SIG-M5 (cell line): ENCODE results near the gene GCNT2.
"Not testable (repeated sequence)": the region's sequence is repeated elsewhere in the genome, so short reads cannot be mapped to it uniquely, and the experiment has no call there.

ENCODE experiments used
- DNase-seq: peaks from one replicate; lab custom pipeline; 2025; lab: John Stamatoyannopoulos, UW

Gene GCNT2

DNA sequence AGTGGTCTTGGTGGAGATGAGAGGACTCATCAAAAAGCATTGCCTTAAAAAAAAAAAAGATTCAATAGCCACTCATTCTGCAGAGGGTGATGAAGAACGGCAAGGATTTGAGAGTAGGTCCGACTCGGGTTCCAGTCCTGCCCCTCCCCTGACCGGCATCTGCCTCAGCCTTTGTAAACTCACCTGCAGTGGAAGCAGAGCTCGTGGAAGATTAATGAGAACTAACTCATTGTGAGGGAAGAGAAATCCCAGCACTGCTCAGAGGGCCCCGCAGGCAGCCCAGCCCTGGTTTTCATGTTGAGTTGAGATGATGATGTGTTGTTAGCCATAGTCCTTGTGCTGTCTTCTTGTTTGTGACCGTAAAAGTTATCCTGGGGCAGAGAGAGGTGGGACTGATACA lies 59.4 kb downstream of the GCNT2 start:
- DNase-seq: no peak

DNA sequence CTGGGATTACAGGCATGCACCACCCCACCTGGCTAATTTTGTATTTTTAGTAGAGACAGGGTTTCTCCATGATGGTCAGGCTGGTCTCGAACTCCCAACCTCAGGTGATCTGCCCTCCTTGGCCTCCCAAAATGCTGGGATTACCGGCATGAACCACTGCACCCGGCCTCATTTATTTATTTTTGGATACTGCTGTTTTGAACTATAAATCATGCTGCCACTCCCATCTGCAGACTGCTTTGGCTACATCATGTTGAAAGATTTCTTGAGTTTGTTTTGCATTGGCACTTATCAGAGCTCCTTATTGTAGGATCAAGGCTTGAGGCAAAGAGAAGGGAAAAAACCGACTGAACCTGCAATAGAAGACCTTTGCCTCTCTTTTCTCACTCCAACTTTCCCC lies 60.3 kb downstream of the GCNT2 start:
- DNase-seq: not testable (repeated sequence)

DNA sequence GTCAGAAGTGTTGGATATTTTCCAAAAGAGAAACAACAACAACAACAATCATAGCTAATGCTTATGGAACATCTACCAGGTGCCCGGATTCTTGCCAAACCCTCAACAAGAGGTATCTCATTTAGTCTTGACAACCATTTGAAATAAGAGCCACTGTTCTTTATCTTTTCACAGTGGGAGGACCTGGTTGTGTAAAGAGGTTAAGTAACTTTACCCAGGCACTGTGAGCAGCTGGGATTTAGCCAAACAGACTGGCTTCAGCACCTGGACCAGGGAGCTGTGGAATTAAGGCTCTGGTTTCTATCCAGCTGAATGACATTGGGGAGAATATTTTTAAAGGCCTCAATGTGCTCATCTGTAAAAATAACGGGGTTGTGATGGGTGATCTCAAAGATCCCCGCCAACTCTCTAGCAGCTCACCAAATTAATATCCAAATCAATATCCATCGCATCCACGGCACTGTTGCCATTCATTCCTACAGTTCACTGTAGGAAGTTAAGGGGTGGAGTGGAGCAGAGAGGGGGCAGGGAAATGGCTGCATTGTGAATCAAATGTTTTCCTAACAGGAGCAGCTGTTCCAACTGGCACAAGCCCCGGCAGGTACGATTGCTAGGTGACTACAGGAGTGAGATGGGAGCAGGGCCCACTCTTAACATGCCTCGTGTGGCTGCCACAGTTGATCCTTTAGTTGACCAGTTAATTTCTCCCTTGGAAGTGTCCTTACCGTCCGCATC lies 61.8 kb downstream of the GCNT2 start:
- no peak for DNase-seq

DNA sequence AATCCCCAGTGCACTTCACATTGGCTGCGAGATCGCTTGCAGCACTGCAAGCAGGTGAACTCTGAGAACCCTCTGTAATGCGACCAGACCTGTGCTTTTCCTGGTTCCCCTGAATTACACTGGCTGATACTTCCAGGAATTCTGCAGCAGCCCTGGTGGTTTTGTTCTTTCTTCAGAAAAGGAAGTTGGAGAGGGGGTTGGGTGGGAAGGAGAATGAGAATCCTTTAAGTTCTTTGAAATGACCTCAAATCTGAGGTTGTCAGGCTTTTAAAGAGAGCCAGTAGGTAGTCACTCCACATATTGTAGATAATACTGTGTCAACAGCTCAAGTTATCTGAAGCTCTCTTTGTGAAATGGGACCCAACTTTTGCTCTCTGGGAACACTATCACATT lies 62.4 kb downstream of the GCNT2 start:
- no peak for DNase-seq

DNA sequence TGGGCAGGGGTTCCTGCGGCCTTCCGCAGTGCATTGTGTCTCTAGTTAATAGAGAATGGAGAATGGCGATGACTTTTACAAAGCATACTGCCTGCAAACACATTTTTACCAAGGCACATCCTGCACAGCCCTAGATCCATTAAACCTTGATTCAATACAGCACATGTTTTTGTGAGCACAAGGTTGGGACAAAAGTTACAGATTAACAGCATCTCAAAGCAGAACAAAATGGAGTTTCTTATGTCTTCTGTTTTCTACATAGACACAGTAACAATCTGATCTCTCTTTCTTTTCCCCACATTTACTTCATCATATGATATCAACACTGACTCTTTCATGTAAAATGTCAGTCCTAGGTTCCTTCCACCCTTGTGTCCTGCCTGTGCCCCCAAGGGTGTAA lies 63.5 kb downstream of the GCNT2 start:
- no peak for DNase-seq

DNA sequence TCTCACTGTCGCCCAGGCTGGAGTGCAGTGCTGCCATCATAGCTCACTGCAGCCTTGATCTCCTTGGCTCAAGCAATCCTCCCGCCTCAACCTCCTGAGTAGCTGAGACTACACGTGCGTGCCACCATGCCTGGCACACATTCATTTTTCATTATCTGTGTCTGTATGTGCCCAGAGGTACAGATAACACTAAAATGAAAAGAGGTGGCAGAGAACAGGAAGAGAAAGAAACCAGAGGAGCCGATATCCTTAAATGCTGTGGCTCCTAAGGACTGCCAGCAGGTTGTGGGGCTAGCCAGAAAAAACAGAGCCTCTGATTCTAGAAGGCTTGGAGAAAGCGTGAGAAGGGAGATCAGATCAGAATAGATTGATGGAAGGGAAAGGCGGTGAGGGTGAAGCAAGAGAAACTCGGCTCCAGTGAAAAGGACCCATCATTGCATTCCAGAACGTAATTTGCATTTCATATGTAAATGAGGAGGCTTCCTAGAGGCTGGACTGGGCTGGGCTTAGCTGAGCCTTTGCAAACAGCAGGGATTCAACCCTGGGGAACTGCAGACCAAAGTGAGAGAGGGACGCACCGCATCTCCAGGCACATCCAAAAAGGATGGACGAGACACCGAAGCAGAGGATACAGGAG lies 64.2 kb downstream of the GCNT2 start:
- DNase-seq: no peak

DNA sequence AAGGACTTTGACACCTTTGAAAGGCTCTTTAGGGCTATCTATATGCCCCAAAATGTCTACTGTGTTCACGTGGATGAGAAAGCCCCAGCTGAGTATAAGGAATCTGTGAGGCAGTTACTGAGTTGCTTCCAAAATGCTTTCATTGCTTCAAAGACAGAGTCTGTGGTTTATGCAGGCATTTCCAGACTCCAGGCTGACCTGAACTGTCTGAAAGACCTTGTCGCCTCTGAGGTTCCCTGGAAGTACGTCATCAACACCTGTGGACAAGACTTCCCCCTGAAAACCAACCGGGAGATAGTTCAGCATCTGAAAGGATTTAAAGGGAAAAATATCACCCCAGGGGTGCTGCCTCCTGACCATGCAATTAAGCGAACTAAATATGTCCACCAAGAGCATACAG lies 65.2 kb downstream of the GCNT2 start:
- no peak for DNase-seq

DNA sequence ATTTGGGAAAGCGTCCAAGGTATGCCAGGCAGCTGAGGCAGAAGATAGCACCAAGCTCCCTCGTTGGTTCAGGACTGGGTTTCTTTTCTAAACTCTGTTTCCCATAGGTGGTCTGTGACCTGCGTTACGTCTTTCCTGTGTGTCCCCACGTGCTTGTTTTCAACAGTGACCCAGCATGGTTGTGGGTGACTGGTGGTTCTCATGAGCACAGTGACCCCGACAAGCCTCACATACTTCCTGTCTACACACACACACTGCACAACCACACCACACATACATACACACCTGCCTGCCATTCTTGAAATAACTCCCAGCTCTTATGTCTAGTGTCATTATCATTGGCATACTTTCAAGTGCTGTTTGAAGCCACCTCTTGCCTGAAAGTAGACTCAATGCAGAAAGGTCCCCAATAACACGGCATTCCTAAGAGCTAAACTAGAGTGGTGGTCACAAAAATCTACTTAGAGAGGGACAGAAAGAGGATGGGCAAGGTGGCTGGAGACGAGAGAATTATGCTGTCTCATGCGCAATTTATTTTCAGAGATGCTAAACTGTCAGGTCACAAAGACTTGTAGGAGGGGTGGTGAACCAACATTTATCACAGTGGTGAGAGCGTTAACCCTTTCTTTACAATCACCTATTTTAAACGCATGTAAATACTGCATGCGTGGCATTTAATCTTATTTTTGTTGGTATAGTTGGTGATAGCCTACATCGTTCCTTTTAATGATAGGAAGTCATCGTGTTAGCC lies 66.7 kb downstream of the GCNT2 start:
- no peak for DNase-seq

DNA sequence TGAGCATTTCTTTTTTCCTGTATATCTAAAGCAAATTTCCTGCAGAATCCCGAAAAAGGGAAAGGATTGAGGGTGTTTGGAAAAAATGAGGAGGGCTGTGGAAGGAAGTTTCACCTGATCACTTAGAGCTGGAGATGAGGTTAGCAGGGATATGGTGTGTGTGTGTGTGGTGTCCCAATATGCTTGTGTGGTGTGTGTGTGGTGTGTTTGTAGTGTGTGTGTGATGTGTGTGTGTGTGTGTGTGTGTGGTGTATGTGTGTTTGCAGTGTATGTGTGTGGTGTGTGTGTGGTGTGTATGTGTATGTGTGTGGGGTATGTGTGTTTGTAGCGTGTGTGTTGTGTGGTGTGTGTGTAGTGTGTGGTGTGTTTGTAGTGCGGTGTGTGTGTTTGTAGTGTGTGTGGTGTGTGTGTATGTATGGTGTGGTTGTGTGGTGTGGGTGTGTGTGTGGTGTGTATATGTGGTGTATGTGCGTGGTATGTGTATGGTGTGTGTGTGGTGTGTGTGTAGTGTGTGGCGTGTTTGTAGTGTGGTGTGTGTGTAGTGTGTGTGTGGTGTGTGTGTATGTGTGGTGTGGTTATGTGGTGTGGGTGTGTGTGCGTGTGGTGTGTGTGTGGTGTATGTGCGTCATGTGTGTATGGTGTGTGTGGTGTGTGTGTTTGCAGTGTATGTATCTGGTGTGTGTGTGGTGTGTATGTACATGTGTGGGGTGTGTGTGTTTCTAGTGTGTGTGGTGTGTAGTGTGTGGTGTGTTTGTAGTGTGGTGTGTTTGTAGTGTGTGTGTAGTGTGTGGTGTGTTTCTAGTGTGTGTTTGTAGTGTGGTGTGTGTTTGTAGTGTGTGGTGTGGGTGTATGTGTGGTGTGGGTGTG lies 67.6 kb downstream of the GCNT2 start:
- no peak for DNase-seq

DNA sequence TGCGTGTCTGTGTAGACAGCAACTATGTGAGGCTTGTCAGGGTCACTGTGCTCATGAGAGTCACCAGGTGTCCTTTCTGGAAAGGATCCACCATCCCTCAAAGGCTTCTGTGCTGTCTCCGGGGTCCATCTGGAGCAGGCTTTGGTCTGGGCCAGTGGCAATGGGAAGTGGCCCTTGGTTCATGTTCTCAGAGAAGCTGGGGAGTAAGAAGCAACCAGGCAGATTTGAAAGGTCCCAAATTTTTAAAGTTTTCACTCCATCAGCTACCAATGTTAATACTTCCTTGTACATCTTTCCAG lies 68.2 kb downstream of the GCNT2 start:
- no peak for DNase-seq

DNA sequence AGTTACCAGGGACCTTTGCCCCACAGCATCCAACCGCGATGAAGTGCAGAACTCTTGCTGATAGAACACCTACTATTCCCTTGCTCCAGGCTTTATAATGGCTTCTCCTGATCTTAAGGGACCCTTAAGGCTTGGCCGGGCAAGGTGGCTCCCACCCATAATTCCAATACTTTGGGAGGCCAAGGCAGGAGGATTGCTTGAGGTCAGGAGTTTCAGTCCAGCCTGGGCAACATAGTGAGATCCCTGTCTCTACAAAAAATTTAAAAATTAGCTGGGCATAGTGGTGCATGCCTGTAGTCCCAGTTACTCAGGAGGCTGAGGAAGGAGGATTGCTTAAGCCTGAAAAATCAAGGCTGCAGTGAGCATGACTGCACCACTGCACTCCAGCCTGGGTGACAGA lies 68.8 kb downstream of the GCNT2 start:
- no peak for DNase-seq

DNA sequence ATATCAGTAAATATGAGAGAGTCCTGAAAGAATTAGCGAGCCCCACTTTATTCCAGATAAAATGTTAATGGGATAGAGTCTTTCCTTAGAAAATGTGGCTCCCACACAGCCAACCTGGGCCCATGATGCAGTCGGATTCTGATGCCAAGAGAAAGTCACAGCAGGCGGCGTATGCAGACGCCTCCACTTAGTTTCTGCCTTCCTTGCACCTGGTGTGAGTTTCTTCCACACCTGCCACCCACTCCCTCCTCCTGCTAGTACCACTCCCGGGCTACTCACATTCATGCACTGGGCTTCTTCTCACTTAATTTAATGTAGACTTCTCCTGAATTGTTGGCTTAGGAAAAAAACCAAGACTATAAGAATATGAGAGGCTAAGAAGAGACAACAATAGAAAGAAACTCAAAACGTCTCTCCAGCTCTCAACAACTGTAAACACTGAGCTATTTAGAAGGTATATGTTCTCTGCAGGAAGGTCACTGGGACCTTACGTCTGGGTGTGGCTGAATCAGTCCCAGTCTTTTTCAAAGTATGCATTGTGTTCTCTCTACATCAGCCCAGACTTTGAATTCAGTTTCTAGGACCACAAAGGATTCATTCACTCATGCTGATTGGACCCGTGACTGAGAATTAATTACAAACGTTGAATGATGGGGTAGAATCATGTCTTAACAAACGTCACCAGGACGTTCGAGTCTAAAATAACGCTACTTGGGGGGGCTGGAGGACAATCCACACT lies 70.4 kb downstream of the GCNT2 start:
- no peak for DNase-seq

DNA sequence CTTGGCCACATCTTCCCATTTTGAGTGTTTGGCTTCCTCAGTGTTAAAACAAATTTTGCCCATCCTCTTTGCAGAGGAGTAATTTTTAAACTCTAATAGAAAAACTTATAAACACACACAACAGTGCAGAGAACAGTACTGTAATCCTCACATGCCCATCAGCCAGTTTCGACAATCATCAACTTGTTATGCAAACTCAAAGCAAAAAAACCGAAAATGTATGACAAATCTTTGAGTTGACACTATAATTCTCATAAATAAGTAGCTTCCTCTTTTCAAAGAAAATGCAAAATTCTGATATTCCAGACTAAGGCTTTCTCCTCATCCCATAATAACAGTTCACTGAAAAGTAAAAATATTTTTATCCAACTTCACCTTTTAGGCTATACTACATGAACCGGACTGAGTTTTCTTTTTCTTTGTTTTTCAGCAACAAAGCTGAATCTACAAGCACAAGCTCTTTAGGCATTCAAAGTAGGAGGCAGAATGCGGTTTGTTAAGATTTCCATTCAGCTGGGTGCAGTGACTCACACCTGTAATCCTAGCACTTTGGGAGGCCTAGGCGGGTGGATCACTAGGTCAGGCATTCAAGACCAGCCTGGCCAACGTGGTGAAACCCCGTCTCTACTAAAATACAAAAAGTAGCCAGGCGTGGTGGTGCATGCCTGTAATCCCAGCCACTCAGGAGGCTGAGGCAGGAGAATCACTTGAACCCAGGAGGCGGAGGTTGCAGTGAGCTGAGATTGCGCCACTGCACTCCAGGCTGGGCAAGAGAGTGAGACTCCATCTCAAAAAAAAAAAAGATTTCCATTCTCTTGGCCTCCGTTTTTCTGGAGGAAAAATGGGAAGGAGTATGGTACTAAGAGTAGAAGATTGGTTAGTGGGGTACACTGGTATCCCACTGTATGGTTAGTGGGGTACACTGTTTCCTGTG lies 74.8 kb downstream of the GCNT2 start:
- DNase-seq: no peak

DNA sequence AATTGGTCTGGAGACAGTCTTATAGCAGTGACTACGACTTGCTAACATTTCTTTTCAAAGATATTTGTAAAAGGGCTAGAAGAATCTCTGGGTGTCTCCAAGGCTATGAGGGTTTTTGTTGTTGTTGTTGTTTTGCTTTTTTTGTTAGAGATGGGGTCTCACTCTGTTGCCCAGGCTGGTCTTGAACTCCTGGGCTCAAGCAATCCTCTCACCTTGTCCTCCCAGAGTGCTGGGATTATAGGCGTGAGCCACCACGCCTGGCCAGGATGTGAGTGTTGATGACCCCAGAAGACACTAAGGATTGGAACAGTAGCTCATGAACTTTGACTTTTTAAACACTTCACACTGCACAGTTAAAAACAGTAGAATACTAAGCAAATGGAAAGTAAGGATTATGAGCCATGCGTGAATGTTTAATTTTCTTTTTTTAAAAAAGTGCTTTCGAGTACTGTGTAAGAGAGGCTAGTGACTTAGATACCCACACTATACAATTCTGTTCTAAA lies 76.4 kb downstream of the GCNT2 start:
- no peak for DNase-seq

DNA sequence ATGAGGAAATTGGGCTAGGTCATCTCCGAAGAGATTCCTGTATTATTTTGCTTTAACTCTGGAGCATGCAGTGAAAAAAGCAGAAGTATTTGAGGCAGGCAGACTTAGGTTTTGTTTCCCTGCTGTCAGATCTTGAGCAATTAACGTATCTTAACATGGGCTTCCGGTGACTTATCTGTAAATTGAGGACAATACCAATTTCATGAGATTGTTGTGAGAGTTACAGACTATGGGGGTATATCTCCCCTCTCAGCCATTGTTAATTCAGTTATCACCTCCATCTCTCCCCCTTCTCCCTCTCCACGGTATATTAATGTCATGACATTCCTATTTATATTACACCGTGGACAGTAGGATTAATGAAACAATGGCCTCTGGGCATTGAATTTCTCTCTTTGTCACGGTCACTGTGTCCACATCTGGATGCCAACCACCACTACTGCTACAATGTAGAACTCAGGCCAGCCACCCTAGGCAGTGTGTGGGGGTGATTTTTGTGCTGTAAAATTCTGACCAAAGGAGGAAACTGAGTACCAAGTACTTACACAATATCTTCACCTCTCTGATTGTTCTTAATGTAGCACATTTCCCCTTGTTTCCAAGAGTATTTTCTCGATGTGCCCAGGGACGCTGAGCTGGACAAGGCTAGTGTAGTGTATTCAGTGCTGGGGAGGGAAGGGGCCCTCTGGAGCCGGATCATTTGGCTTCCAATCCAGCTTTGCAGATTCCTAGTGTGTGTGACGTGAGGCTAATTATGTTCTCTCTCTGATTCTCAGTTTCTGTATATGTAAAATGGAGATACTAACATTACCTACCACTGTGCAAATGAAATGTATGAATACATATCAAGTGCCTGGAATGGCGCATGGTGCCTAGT lies 77.2 kb downstream of the GCNT2 start:
- DNase-seq: peak; percentile 76

DNA sequence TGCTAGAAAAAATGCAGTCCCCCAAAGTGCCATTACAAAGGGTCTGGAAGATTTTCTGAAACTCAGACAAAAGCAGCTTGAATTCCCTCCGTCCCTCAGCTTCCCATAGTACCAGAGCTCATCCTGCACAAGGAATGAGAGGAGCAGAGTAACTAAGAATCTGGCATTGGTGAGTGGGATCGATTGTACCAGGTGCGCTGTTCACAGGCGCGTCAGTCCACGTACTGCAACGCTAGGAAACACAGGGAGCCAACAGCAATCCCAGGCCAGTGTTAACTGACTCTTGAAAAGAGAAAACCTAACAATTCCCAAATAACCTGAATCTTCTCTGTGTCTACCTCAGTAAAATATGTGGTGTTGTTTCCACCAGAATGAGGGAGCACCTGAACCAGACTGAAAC lies 77.9 kb downstream of the GCNT2 start:
- DNase-seq: no peak

DNA sequence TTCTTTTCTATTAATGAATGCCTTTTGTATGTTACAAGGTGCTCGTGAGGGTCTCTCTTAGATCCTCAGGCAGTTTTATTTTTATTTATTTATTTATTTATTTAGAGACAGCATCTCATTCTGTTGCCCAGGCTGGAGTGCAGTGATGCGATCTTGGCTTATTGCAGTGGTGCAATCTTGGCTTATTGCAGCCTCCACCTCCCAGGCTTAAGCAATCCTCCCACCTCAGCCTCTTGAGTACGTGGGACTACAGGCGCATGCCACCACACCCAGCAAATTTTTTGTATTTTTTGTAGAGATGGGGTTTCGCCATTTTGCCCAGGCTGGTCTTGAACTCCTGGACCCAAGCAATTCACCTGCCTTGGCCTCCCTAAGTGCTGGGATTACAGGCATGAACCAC lies 79.5 kb downstream of the GCNT2 start:
- not testable (repeated sequence) for DNase-seq

DNA sequence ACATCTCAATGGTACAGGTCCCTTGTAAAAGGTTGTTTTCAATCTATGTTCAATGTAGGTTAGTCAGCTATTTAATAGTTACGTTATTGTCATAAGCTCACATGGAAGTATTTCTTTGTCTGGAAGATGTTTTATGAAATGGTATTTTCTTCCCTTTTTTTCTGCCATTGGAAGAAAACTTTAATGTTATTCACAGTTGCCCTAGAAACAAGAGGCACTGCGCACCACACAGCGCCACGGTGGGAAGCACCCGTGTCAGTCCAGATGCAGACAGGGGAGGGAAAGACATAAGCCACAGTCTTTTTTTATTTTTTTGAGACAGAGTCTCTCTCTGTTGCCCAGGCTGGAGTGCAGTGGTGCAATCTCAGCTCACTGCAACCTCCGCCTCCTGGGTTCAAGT lies 82.1 kb downstream of the GCNT2 start:
- no peak for DNase-seq

DNA sequence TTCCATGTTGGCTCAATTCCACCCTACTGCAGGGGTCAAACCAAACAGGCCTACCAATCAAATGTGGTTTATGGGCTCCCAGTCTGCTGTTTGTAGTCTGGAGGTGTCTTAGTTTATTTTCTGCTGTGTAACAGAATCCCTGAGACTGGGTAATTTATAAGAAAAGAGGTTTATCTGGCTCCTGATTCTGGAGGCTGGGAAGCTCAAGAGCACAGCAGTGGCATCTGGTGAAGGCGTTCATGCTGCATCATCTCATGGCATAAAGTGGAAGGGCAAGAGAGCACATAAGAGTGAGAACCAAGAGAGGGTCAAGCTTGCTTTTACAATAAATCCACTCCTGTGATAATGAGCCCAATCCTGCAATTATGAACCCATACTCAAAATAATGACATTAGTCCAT lies 87.9 kb downstream of the GCNT2 start:
- DNase-seq: no peak

DNA sequence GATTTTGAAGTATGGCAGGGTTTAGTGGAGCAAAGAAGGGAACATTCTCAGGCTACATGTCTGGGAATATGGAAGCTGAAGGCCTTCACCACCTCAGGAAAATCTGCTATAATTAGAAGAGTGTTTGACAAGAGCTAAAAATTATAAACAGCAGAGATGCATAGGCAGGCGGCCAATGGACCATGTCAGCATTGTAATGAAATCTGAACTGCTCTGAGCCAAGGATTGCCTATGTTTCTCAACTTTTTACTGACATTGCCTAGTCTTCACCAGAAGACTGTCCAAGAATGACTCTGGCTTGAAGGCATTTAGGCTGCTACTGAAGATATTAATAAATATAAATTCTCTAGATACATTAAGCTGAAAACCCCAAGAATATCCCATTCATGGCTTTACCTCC lies 89.1 kb downstream of the GCNT2 start:
- no peak for DNase-seq
